ENCODE measurements around the gene TATDN3.

DNA sequence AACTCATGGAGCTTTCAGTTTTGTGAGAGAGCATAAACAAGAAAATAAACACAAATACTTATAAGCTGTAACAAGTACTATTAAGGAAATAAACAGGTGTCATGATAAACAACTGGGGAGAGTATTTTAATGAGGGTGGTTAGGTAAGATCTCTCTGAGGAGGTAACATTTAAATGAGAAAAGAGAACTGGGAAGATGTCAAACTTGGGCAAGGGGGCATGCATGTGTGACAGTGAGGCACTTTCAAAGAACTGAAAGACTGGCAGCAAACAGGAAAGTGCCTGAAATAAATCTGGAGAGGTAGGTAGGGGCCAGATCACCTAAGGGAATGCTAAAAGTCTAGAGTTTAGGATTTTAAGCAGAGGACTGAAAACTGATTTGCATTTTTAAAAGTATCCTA is 37.9 kb upstream of the TATDN3 start:
- TF ChIP-seq CTCF (conservative IDR thresholded peaks at IDR 0.05; ENCODE audit: low read length) (no peak), EZH2phosphoT487 (IDR thresholded peaks at IDR 0.05; ENCODE audit: borderline replicate concordance) (no peak)
